ENCODE data around the gene RAE1. TPM values are rescaled to one million over a fixed set of nuclear protein-coding genes. Genes with fewer than 3 reads are reported as not detected.

The RAE1 gene
- total RNA-seq (2014; rRNA removed; shearing (Covaris generic); ENCODE audit: low replicate concordance): 19.0 and 59.6 TPM in 2 replicates

GRCh38 chr20:57351042-57351783, at the start of gene RAE1:
TSS of gene RAE1 (plus strand) at chr20:57351255. CDS start at chr20:57354039, 2,784 bp downstream.
- H3K4me1 ChIP-seq (ENCODE audit: low read length): peaks cover 19% of the 10 kb centered on the region
- H3K36me3 ChIP-seq (ENCODE audit: insufficient read depth, low read length): peaks cover 36% of the 10 kb centered on the region; the same call in 1 of the 2 replicates
- peak within 1 kb of the TSS; percentile 88 for H3K4me2 ChIP-seq (ENCODE audit: low read depth, low read length, poor library complexity, severe bottlenecking)
- peak; percentile 96 for DNase-seq
- H2AFZ ChIP-seq (ENCODE audit: low read length): peak within 1 kb of the TSS; percentile 10; the same call in 1 of the 2 replicates
- peak within 1 kb of the TSS; percentile 83 for H3K9ac ChIP-seq (ENCODE audit: low read length)
- H3K9me2 ChIP-seq (replicated peaks; ENCODE audit: insufficient read depth, low read length): no peaks in the 10 kb centered on the region
- H4K20me1 ChIP-seq (ENCODE audit: insufficient read depth, low read depth, low read length): peaks cover 22% of the 10 kb centered on the region
- peak within 1 kb of the TSS; percentile 72 for H3K4me3 ChIP-seq (ENCODE audit: low read length)
- H3K79me2 ChIP-seq (ENCODE audit: low read length): peaks cover 39% of the 10 kb centered on the region
- no peaks in the 10 kb centered on the region for H3K27me3 ChIP-seq (ENCODE audit: low read length)
- no peaks in the 10 kb centered on the region for H3K9me3 ChIP-seq (ENCODE audit: low read length)
- peak within 1 kb of the TSS; percentile 52; the same call in 1 of the 2 replicates for H3K27ac ChIP-seq (ENCODE audit: low read length)

GRCh38 chr20:57306747-57307146, 44.3 kb upstream of the RAE1 start:
- H3K9ac ChIP-seq (ENCODE audit: low read length): no peak overlapping the region
- 0 out of 2 replicates have a peak overlapping the region, but pooled peaks have one; percentile 6 for H2AFZ ChIP-seq (ENCODE audit: low read length)
- no peak overlapping the region for H3K4me3 ChIP-seq (ENCODE audit: low read length)
- H3K27me3 ChIP-seq (ENCODE audit: low read length): no peaks in the 10 kb centered on the region
- no peaks in the 10 kb centered on the region for H3K79me2 ChIP-seq (ENCODE audit: low read length)
- no peaks in the 10 kb centered on the region for H4K20me1 ChIP-seq (ENCODE audit: insufficient read depth, low read depth, low read length)
- peaks cover 51% of the 10 kb centered on the region for H3K4me1 ChIP-seq (ENCODE audit: low read length)
- no peaks in the 10 kb centered on the region for H3K9me2 ChIP-seq (replicated peaks; ENCODE audit: insufficient read depth, low read length)
- no peaks in the 10 kb centered on the region; the same call in 1 of the 2 replicates for H3K9me3 ChIP-seq (ENCODE audit: low read length)
- peak overlapping the region; percentile 7 for H3K4me2 ChIP-seq (ENCODE audit: low read depth, low read length, poor library complexity, severe bottlenecking)
- no peak for DNase-seq
- H3K36me3 ChIP-seq (ENCODE audit: insufficient read depth, low read length): peaks cover 5% of the 10 kb centered on the region; the same call in 1 of the 2 replicates
- H3K27ac ChIP-seq (ENCODE audit: low read length): 0 out of 2 replicates have a peak overlapping the region, but pooled peaks have one; percentile 4

- Histone ChIP-seq H3K36me3 (ENCODE audit: insufficient read depth, low read length) (peaks cover 5% of the 10 kb centered on the region; the same call in 1 of the 2 replicates), H3K9me2 (replicated peaks; ENCODE audit: insufficient read depth, low read length) (no peaks in the 10 kb centered on the region), H3K4me1 (ENCODE audit: low read length) (peaks cover 54% of the 10 kb centered on the region), H3K9ac (ENCODE audit: low read length) (peak overlapping the region; percentile 65), H3K9me3 (ENCODE audit: low read length) (no peaks in the 10 kb centered on the region; the same call in 1 of the 2 replicates), H2AFZ (ENCODE audit: low read length) (peak overlapping the region; percentile 9; the same call in 1 of the 2 replicates), H4K20me1 (ENCODE audit: insufficient read depth, low read depth, low read length) (no peaks in the 10 kb centered on the region), H3K27me3 (ENCODE audit: low read length) (no peaks in the 10 kb centered on the region), H3K79me2 (ENCODE audit: low read length) (no peaks in the 10 kb centered on the region), H3K27ac (ENCODE audit: low read length) (peak overlapping the region; percentile 85), H3K4me3 (ENCODE audit: low read length) (peak overlapping the region; percentile 39), H3K4me2 (ENCODE audit: low read depth, low read length, poor library complexity, severe bottlenecking) (peak overlapping the region; percentile 61)
- peak; percentile 84 for DNase-seq
Measured at GRCh38 chr20:57308451-57309271, 42.4 kb upstream of the RAE1 start.

- Histone ChIP-seq H3K36me3 (ENCODE audit: insufficient read depth, low read length) (peaks cover 5% of the 10 kb centered on the region; the same call in 1 of the 2 replicates), H4K20me1 (ENCODE audit: insufficient read depth, low read depth, low read length) (no peaks in the 10 kb centered on the region), H3K79me2 (ENCODE audit: low read length) (no peaks in the 10 kb centered on the region), H3K9me2 (replicated peaks; ENCODE audit: insufficient read depth, low read length) (no peaks in the 10 kb centered on the region), H3K4me3 (ENCODE audit: low read length) (peak overlapping the region; percentile 39; the same call in 1 of the 2 replicates), H2AFZ (ENCODE audit: low read length) (no peak overlapping the region), H3K9me3 (ENCODE audit: low read length) (no peaks in the 10 kb centered on the region; the same call in 1 of the 2 replicates), H3K27me3 (ENCODE audit: low read length) (no peaks in the 10 kb centered on the region), H3K4me2 (ENCODE audit: low read depth, low read length, poor library complexity, severe bottlenecking) (peak overlapping the region; percentile 61), H3K4me1 (ENCODE audit: low read length) (peaks cover 64% of the 10 kb centered on the region), H3K27ac (ENCODE audit: low read length) (peak overlapping the region; percentile 85), H3K9ac (ENCODE audit: low read length) (peak overlapping the region; percentile 65)
- DNase-seq: no peak
Measured at GRCh38 chr20:57309544-57310115, 41.4 kb upstream of the RAE1 start.

- no peak for DNase-seq
- H3K9me3 ChIP-seq (ENCODE audit: low read length): no peaks in the 10 kb centered on the region; the same call in 1 of the 2 replicates
- H3K27me3 ChIP-seq (ENCODE audit: low read length): no peaks in the 10 kb centered on the region
- H3K36me3 ChIP-seq (ENCODE audit: insufficient read depth, low read length): peaks cover 9% of the 10 kb centered on the region; the same call in 1 of the 2 replicates
- no peak overlapping the region for H3K27ac ChIP-seq (ENCODE audit: low read length)
- H3K4me1 ChIP-seq (ENCODE audit: low read length): peaks cover 73% of the 10 kb centered on the region
- H2AFZ ChIP-seq (ENCODE audit: low read length): no peak overlapping the region
- H3K4me3 ChIP-seq (ENCODE audit: low read length): no peak overlapping the region
- H3K9ac ChIP-seq (ENCODE audit: low read length): no peak overlapping the region
- H3K4me2 ChIP-seq (ENCODE audit: low read depth, low read length, poor library complexity, severe bottlenecking): no peak overlapping the region
- no peaks in the 10 kb centered on the region for H4K20me1 ChIP-seq (ENCODE audit: insufficient read depth, low read depth, low read length)
- no peaks in the 10 kb centered on the region for H3K9me2 ChIP-seq (replicated peaks; ENCODE audit: insufficient read depth, low read length)
- no peaks in the 10 kb centered on the region for H3K79me2 ChIP-seq (ENCODE audit: low read length)
Measured at GRCh38 chr20:57310821-57311514, 40.1 kb upstream of the RAE1 start.

GRCh38 chr20:57312138-57312537, 38.9 kb upstream of the RAE1 start:
- Histone ChIP-seq H4K20me1 (ENCODE audit: insufficient read depth, low read depth, low read length) (no peaks in the 10 kb centered on the region), H3K4me1 (ENCODE audit: low read length) (peaks cover 72% of the 10 kb centered on the region), H2AFZ (ENCODE audit: low read length) (no peak overlapping the region), H3K4me2 (ENCODE audit: low read depth, low read length, poor library complexity, severe bottlenecking) (no peak overlapping the region), H3K27ac (ENCODE audit: low read length) (no peak overlapping the region), H3K9me3 (ENCODE audit: low read length) (no peaks in the 10 kb centered on the region; the same call in 1 of the 2 replicates), H3K4me3 (ENCODE audit: low read length) (no peak overlapping the region), H3K36me3 (ENCODE audit: insufficient read depth, low read length) (peaks cover 9% of the 10 kb centered on the region; the same call in 1 of the 2 replicates), H3K9ac (ENCODE audit: low read length) (no peak overlapping the region), H3K27me3 (ENCODE audit: low read length) (no peaks in the 10 kb centered on the region), H3K79me2 (ENCODE audit: low read length) (no peaks in the 10 kb centered on the region), H3K9me2 (replicated peaks; ENCODE audit: insufficient read depth, low read length) (no peaks in the 10 kb centered on the region)
- no peak for DNase-seq

GRCh38 chr20:57313230-57313629, 37.8 kb upstream of the RAE1 start:
- Histone ChIP-seq H3K27me3 (ENCODE audit: low read length) (no peaks in the 10 kb centered on the region), H3K9ac (ENCODE audit: low read length) (no peak overlapping the region), H3K36me3 (ENCODE audit: insufficient read depth, low read length) (0 out of 2 replicates have a peak, but pooled peaks cover 5% of the 10 kb centered on the region), H3K9me2 (replicated peaks; ENCODE audit: insufficient read depth, low read length) (no peaks in the 10 kb centered on the region), H3K9me3 (ENCODE audit: low read length) (no peaks in the 10 kb centered on the region), H3K4me2 (ENCODE audit: low read depth, low read length, poor library complexity, severe bottlenecking) (no peak overlapping the region), H3K27ac (ENCODE audit: low read length) (peak overlapping the region; percentile 29; the same call in 1 of the 2 replicates), H3K4me1 (ENCODE audit: low read length) (peaks cover 72% of the 10 kb centered on the region), H4K20me1 (ENCODE audit: insufficient read depth, low read depth, low read length) (no peaks in the 10 kb centered on the region), H3K4me3 (ENCODE audit: low read length) (no peak overlapping the region), H2AFZ (ENCODE audit: low read length) (no peak overlapping the region), H3K79me2 (ENCODE audit: low read length) (no peaks in the 10 kb centered on the region)
- DNase-seq: no peak
